ENCODE results near the gene KIAA0319L. TPM values are rescaled to one million over a fixed set of nuclear protein-coding genes. Genes with fewer than 3 reads are reported as not detected.
A peak's percentile ranks its signal among the peaks of the same experiment; 100 is the strongest.

The KIAA0319L gene
- total RNA-seq, 1 experiment from 2014 or later: 70.0 TPM

DNA sequence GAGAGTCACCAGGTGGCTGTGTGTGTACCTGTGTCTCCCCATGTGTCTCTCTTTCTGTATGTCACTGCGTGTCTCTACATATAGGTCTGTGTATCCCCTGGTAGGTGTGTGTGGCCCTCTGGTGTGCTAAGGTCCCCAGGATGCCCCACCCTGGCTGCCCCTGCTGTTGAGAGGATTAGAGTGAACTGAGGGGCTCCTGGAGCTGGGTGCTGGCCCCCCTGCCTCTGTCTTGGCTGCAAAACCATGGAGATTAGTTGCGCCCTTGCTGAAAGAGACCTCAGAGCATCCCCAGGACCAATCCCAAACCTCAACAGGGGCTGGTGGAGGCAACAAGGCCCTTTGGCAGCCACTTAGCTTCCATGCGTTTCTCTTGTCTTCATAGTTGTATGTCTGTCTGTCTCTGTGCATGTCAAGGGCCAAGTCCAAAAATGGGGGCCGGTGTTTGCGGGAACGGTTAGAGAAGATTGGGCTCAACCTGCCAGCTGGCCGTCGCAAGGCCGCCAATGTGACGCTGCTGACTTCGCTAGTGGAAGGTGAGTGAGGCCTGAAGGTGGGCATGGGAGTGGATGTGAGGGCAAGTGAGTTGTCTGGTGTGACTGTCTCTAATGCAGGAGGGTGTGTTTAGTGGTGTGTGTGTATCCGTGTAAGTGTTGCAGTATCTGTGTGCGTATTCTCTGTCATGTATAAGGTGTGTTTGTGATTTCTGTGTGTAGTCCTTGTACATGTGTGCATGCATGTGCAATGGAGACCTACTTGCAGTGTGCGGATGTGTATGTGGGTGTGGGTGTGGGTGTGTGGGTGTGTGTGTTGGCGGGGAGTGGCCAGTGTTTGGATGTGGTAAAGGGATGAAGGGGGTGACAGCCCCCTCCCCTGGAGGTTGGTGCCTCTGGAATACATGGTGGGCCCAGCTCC is 32.6 kb upstream of the KIAA0319L start:
- ChIA-PET POLR2A (no interaction called here), CTCF (interaction anchor here (1.3 kb wide), 1 partner anchor 25 kb away, joined by 3 read pairs; no protein-coding TSS in a partner anchor)
- H3K4me1 Mint-ChIP-seq: peaks cover 10% of the 10 kb centered on the region; the same call in 1 of the 2 replicates
- H3K27ac Mint-ChIP-seq: 0 out of 2 replicates have a peak overlapping the region, but pooled peaks have one; percentile 16
- no peak overlapping the region for H3K4me3 Mint-ChIP-seq
- TF ChIP-seq, protein P1, sequence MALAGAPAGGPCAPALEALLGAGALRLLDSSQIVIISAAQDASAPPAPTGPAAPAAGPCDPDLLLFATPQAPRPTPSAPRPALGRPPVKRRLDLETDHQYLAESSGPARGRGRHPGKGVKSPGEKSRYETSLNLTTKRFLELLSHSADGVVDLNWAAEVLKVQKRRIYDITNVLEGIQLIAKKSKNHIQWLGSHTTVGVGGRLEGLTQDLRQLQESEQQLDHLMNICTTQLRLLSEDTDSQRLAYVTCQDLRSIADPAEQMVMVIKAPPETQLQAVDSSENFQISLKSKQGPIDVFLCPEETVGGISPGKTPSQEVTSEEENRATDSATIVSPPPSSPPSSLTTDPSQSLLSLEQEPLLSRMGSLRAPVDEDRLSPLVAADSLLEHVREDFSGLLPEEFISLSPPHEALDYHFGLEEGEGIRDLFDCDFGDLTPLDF (CRISPR knock-in tag; IDR thresholded peaks at IDR 0.05): no peak
- TF ChIP-seq, protein P2, sequence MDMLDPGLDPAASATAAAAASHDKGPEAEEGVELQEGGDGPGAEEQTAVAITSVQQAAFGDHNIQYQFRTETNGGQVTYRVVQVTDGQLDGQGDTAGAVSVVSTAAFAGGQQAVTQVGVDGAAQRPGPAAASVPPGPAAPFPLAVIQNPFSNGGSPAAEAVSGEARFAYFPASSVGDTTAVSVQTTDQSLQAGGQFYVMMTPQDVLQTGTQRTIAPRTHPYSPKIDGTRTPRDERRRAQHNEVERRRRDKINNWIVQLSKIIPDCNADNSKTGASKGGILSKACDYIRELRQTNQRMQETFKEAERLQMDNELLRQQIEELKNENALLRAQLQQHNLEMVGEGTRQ (CRISPR knock-in tag; IDR thresholded peaks at IDR 0.05): no peak
- no peak for TF ChIP-seq FOXK1 (CRISPR knock-in tag; IDR thresholded peaks at IDR 0.05)
- TF ChIP-seq, protein P3, sequence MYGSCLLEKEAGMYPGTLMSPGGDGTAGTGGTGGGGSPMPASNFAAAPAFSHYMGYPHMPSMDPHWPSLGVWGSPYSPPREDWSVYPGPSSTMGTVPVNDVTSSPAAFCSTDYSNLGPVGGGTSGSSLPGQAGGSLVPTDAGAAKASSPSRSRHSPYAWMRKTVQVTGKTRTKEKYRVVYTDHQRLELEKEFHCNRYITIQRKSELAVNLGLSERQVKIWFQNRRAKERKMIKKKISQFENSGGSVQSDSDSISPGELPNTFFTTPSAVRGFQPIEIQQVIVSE (CRISPR knock-in tag; IDR thresholded peaks at IDR 0.05; ENCODE audit: borderline replicate concordance): no peak
- TF ChIP-seq, protein P4, sequence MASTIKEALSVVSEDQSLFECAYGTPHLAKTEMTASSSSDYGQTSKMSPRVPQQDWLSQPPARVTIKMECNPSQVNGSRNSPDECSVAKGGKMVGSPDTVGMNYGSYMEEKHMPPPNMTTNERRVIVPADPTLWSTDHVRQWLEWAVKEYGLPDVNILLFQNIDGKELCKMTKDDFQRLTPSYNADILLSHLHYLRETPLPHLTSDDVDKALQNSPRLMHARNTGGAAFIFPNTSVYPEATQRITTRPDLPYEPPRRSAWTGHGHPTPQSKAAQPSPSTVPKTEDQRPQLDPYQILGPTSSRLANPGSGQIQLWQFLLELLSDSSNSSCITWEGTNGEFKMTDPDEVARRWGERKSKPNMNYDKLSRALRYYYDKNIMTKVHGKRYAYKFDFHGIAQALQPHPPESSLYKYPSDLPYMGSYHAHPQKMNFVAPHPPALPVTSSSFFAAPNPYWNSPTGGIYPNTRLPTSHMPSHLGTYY (CRISPR knock-in tag; IDR thresholded peaks at IDR 0.05): no peak
- no peak for TF ChIP-seq TCF7 (CRISPR knock-in tag; IDR thresholded peaks at IDR 0.05; ENCODE audit: low read depth)
- TF ChIP-seq, protein P5, sequence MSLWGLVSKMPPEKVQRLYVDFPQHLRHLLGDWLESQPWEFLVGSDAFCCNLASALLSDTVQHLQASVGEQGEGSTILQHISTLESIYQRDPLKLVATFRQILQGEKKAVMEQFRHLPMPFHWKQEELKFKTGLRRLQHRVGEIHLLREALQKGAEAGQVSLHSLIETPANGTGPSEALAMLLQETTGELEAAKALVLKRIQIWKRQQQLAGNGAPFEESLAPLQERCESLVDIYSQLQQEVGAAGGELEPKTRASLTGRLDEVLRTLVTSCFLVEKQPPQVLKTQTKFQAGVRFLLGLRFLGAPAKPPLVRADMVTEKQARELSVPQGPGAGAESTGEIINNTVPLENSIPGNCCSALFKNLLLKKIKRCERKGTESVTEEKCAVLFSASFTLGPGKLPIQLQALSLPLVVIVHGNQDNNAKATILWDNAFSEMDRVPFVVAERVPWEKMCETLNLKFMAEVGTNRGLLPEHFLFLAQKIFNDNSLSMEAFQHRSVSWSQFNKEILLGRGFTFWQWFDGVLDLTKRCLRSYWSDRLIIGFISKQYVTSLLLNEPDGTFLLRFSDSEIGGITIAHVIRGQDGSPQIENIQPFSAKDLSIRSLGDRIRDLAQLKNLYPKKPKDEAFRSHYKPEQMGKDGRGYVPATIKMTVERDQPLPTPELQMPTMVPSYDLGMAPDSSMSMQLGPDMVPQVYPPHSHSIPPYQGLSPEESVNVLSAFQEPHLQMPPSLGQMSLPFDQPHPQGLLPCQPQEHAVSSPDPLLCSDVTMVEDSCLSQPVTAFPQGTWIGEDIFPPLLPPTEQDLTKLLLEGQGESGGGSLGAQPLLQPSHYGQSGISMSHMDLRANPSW (CRISPR knock-in tag; conservative IDR thresholded peaks at IDR 0.05; ENCODE audit: low read depth): no peak
- TF ChIP-seq, protein P6, sequence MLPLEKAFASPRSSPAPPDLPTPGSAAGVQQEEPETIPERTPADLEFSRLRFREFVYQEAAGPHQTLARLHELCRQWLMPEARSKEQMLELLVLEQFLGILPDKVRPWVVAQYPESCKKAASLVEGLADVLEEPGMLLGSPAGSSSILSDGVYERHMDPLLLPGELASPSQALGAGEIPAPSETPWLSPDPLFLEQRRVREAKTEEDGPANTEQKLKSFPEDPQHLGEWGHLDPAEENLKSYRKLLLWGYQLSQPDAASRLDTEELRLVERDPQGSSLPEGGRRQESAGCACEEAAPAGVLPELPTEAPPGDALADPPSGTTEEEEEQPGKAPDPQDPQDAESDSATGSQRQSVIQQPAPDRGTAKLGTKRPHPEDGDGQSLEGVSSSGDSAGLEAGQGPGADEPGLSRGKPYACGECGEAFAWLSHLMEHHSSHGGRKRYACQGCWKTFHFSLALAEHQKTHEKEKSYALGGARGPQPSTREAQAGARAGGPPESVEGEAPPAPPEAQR (CRISPR knock-in tag; IDR thresholded peaks at IDR 0.05): no peak
- no peak for TF ChIP-seq NR1H2 (CRISPR knock-in tag; IDR thresholded peaks at IDR 0.05)
- TF ChIP-seq, protein P7, sequence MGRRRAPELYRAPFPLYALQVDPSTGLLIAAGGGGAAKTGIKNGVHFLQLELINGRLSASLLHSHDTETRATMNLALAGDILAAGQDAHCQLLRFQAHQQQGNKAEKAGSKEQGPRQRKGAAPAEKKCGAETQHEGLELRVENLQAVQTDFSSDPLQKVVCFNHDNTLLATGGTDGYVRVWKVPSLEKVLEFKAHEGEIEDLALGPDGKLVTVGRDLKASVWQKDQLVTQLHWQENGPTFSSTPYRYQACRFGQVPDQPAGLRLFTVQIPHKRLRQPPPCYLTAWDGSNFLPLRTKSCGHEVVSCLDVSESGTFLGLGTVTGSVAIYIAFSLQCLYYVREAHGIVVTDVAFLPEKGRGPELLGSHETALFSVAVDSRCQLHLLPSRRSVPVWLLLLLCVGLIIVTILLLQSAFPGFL (CRISPR knock-in tag; IDR thresholded peaks at IDR 0.05; ENCODE audit: borderline replicate concordance): no peak
- no peak for TF ChIP-seq JAZF1 (CRISPR knock-in tag; IDR thresholded peaks at IDR 0.05)
- no peak for TF ChIP-seq ESRRA (CRISPR knock-in tag; IDR thresholded peaks at IDR 0.05; ENCODE audit: borderline replicate concordance)
- TF ChIP-seq, protein P8, sequence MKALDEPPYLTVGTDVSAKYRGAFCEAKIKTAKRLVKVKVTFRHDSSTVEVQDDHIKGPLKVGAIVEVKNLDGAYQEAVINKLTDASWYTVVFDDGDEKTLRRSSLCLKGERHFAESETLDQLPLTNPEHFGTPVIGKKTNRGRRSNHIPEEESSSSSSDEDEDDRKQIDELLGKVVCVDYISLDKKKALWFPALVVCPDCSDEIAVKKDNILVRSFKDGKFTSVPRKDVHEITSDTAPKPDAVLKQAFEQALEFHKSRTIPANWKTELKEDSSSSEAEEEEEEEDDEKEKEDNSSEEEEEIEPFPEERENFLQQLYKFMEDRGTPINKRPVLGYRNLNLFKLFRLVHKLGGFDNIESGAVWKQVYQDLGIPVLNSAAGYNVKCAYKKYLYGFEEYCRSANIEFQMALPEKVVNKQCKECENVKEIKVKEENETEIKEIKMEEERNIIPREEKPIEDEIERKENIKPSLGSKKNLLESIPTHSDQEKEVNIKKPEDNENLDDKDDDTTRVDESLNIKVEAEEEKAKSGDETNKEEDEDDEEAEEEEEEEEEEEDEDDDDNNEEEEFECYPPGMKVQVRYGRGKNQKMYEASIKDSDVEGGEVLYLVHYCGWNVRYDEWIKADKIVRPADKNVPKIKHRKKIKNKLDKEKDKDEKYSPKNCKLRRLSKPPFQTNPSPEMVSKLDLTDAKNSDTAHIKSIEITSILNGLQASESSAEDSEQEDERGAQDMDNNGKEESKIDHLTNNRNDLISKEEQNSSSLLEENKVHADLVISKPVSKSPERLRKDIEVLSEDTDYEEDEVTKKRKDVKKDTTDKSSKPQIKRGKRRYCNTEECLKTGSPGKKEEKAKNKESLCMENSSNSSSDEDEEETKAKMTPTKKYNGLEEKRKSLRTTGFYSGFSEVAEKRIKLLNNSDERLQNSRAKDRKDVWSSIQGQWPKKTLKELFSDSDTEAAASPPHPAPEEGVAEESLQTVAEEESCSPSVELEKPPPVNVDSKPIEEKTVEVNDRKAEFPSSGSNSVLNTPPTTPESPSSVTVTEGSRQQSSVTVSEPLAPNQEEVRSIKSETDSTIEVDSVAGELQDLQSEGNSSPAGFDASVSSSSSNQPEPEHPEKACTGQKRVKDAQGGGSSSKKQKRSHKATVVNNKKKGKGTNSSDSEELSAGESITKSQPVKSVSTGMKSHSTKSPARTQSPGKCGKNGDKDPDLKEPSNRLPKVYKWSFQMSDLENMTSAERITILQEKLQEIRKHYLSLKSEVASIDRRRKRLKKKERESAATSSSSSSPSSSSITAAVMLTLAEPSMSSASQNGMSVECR (CRISPR knock-in tag; IDR thresholded peaks at IDR 0.05; ENCODE audit: borderline replicate concordance): no peak
- H3K9me3 Mint-ChIP-seq: no peaks in the 10 kb centered on the region
- no peak for ATAC-seq
- H3K36me3 Mint-ChIP-seq: no peaks in the 10 kb centered on the region
- DNase-seq (ENCODE audit: low spot score): no peak
- H3K27me3 Mint-ChIP-seq (ENCODE audit: low read depth): no peaks in the 10 kb centered on the region
